ENCODE measurements around the gene STMND1.
"Not testable (repeated sequence)": the region's sequence is repeated elsewhere in the genome, so short reads cannot be mapped to it uniquely, and the experiment has no call there.

Gene STMND1

GRCh38 chr6:17101422-17102257 is at the start of gene STMND1:
Gene STMND1 (plus strand): TSS chr6:17102050. CDS start chr6:17102258, 208 bp downstream.
- no peak for FAIRE-seq

GRCh38 chr6:17054647-17055046 is 47.2 kb upstream of the STMND1 start:
- no peak for FAIRE-seq

- FAIRE-seq: no peak
These were observed 44.5 kb upstream of the STMND1 start for GRCh38 chr6:17057322-17057721.

- FAIRE-seq: no peak
These were observed 43.3 kb upstream of the STMND1 start for GRCh38 chr6:17058550-17058949.

GRCh38 chr6:17059022-17059421 is 42.8 kb upstream of the STMND1 start:
- no peak for FAIRE-seq

GRCh38 chr6:17059850-17060249 is 42.0 kb upstream of the STMND1 start:
- FAIRE-seq: no peak

- no peak for FAIRE-seq
These were observed 40.8 kb upstream of the STMND1 start for GRCh38 chr6:17061097-17061496.

GRCh38 chr6:17062871-17063440 is 38.9 kb upstream of the STMND1 start:
- FAIRE-seq: no peak

GRCh38 chr6:17064975-17065374 is 36.9 kb upstream of the STMND1 start:
- no peak for FAIRE-seq

GRCh38 chr6:17066610-17067009 is 35.2 kb upstream of the STMND1 start:
- FAIRE-seq: no peak

- FAIRE-seq: not testable (repeated sequence)
These were observed 32.9 kb upstream of the STMND1 start for GRCh38 chr6:17068972-17069371.

GRCh38 chr6:17070400-17070799 is 31.4 kb upstream of the STMND1 start:
- FAIRE-seq: not testable (repeated sequence)

- FAIRE-seq: not testable (repeated sequence)
These were observed 28.3 kb upstream of the STMND1 start for GRCh38 chr6:17073596-17073995.

- FAIRE-seq: no peak
These were observed 20.6 kb upstream of the STMND1 start for GRCh38 chr6:17081273-17081672.

- FAIRE-seq: no peak
These were observed 19.9 kb upstream of the STMND1 start for GRCh38 chr6:17081860-17082508.

GRCh38 chr6:17083397-17083796 is 18.5 kb upstream of the STMND1 start:
- FAIRE-seq: no peak

- FAIRE-seq: no peak
These were observed 15.4 kb upstream of the STMND1 start for GRCh38 chr6:17086469-17086868.

GRCh38 chr6:17088091-17088611 is 13.7 kb upstream of the STMND1 start:
- FAIRE-seq: no peak

GRCh38 chr6:17091122-17091521 is 10.7 kb upstream of the STMND1 start:
- FAIRE-seq: peak; percentile 21

GRCh38 chr6:17093686-17094085 is 8.2 kb upstream of the STMND1 start:
- FAIRE-seq: no peak

GRCh38 chr6:17096096-17096495 is 5.8 kb upstream of the STMND1 start:
- no peak for FAIRE-seq

GRCh38 chr6:17096652-17097051 is 5.2 kb upstream of the STMND1 start:
- no peak for FAIRE-seq

- no peak for FAIRE-seq
These were observed 3.9 kb upstream of the STMND1 start for GRCh38 chr6:17097982-17098381.

GRCh38 chr6:17098538-17098937 is 3.3 kb upstream of the STMND1 start:
- FAIRE-seq: no peak
